H1 (cell line): ENCODE results near the gene SLC9C2. TPM values are rescaled to one million over a fixed set of nuclear protein-coding genes. Genes with fewer than 3 reads are reported as not detected.

Experiments
- CTCF ChIA-PET: fragments of 300-600 bp; sonication (Branson Sonifier 250); formaldehyde crosslinking; loops from one replicate; lab custom pipeline; 2021; ENCODE audit not compliant: partially characterized antibody; lab: Charles Lee
- POLR2A ChIA-PET: fragments of 300-600 bp; sonication (Branson Sonifier 250); formaldehyde crosslinking; loops from one replicate; lab custom pipeline; 2021; ENCODE audit warnings: inconsistent platforms; ENCODE audit not compliant: partially characterized antibody; lab: Charles Lee
- DNase-seq, 2 experiments: peaks; one replicate each; pipeline versions ENCODE4 v3.0.0 to v3.0.0-alpha.2; 2010 to 2022; ENCODE audit warnings: low spot score in 2 of 2, low read depth in 1 of 2, mixed read lengths in 1 of 2
- FAIRE-seq: peaks from 2 replicates; lab custom pipeline; 2011; peaks lifted over from hg19 to GRCh38; lab: Jason Lieb, UNC
- H2AFZ ChIP-seq: 2 replicates; pipeline ENCODE4 v1.8.1; 2012; ENCODE audit warnings: low read length, inconsistent platforms
- H2AK5ac ChIP-seq: 2 replicates; pipeline ENCODE4 v1.6.1; 2013; ENCODE audit warnings: low read depth, low read length
- H2BK120ac ChIP-seq: replicated peaks from 2 replicates; pipeline ENCODE3; 2013; ENCODE audit warnings: low read depth, low read length, inconsistent platforms
- H2BK12ac ChIP-seq: 2 replicates; pipeline ENCODE4 v1.6.1; 2013; ENCODE audit warnings: low read depth, low read length
- H2BK15ac ChIP-seq: 2 replicates; pipeline ENCODE4 v1.6.1; 2013; ENCODE audit warnings: low read length
- H2BK20ac ChIP-seq: 2 replicates; pipeline ENCODE4 v1.6.1; 2013; ENCODE audit warnings: low read length
- H2BK5ac ChIP-seq: 2 replicates; pipeline ENCODE4 v1.6.1; 2013; ENCODE audit warnings: low read depth, low read length
- H3K14ac ChIP-seq: 2 replicates; pipeline ENCODE4 v1.6.1; 2013; ENCODE audit warnings: inconsistent platforms; ENCODE audit not compliant: insufficient read length
- H3K18ac ChIP-seq: 2 replicates; pipeline ENCODE4 v1.6.1; 2013; ENCODE audit warnings: low read length; ENCODE audit errors: extremely low read depth
- H3K23ac ChIP-seq: 2 replicates; pipeline ENCODE4 v1.6.1; 2013; ENCODE audit warnings: inconsistent platforms; ENCODE audit not compliant: insufficient read length
- H3K23me2 ChIP-seq: 2 replicates; pipeline ENCODE4 v1.6.1; 2013; ENCODE audit warnings: low read depth, low read length
- H3K27ac ChIP-seq: 2 replicates; pipeline ENCODE4 v1.6.1; 2011; ENCODE audit warnings: low read depth, low read length, inconsistent platforms
- H3K27me3 ChIP-seq, 4 experiments: replicated peaks in 1 of 4; 1 replicate in 1 of 4; 2 replicates in 3 of 4; pipeline versions ENCODE4 v1.6.1 to v1.8.1; 2011 to 2013; ENCODE audit warnings: low read length in 3 of 4, mild to moderate bottlenecking in 3 of 4, inconsistent platforms in 2 of 4, mixed read lengths in 2 of 4, moderate library complexity in 1 of 4; ENCODE audit not compliant: control insufficient read depth in 3 of 4, insufficient read depth in 3 of 4; ENCODE audit errors: extremely low read depth in 1 of 4
- H3K36me3 ChIP-seq, 4 experiments: 2 replicates each; pipeline versions ENCODE4 v1.6.1 to v1.8.1; 2011 to 2013; ENCODE audit warnings: mild to moderate bottlenecking in 4 of 4, low read length in 3 of 4, moderate library complexity in 2 of 4, control low read depth in 1 of 4, inconsistent platforms in 1 of 4; ENCODE audit not compliant: insufficient read depth in 4 of 4, control insufficient read depth in 2 of 4
- H3K4ac ChIP-seq: replicated peaks from 2 replicates; pipeline ENCODE3; 2013; ENCODE audit warnings: low read length, low read depth, mixed read lengths, inconsistent platforms; ENCODE audit not compliant: insufficient read length
- H3K4me1 ChIP-seq, 4 experiments: replicated peaks in 1 of 4; 1 replicate in 1 of 4; 2 replicates in 3 of 4; pipeline versions ENCODE4 v1.6.1 to v1.8.1; 2011 to 2013; ENCODE audit warnings: low read length in 3 of 4, inconsistent platforms in 2 of 4, mixed read lengths in 1 of 4; ENCODE audit not compliant: insufficient read depth in 4 of 4, control insufficient read depth in 3 of 4
- H3K4me2 ChIP-seq, 2 experiments: 2 replicates each; pipeline versions ENCODE4 v1.6.1 to v1.8.1; 2011 to 2013; ENCODE audit warnings: low read depth in 2 of 2, low read length in 2 of 2, control low read depth in 1 of 2, inconsistent platforms in 1 of 2, mild to moderate bottlenecking in 1 of 2; ENCODE audit not compliant: insufficient read depth in 1 of 2
- H3K4me3 ChIP-seq, 4 experiments: fragments of 200-600, 300-600 bp in 1 of 4; sonication (generic), shearing (Covaris generic), sonication (Bioruptor Twin) in 1 of 4; 2 replicates each; pipeline versions ENCODE4 v1.5.1 to v1.8.1; 2011 to 2016; ENCODE audit warnings: low read length in 4 of 4, low read depth in 3 of 4, control low read depth in 2 of 4, inconsistent platforms in 2 of 4, mild to moderate bottlenecking in 2 of 4, mixed read lengths in 1 of 4, moderate library complexity in 1 of 4; ENCODE audit not compliant: insufficient read depth in 2 of 4; ENCODE audit errors: extremely low read depth in 1 of 4
- H3K56ac ChIP-seq: replicated peaks from 2 replicates; pipeline ENCODE3; 2013; ENCODE audit warnings: low read depth, mild to moderate bottlenecking, mixed read lengths, low read length, inconsistent platforms; ENCODE audit not compliant: insufficient read length
- H3K79me1 ChIP-seq: 2 replicates; pipeline ENCODE4 v1.6.1; 2013; ENCODE audit warnings: low read depth, low read length, control low read depth
- H3K79me2 ChIP-seq, 2 experiments: 2 replicates each; pipeline versions ENCODE4 v1.6.1 to v1.8.1; 2012 to 2013; ENCODE audit warnings: low read length in 2 of 2, mild to moderate bottlenecking in 2 of 2, inconsistent platforms in 1 of 2; ENCODE audit not compliant: insufficient read depth in 2 of 2, control insufficient read depth in 1 of 2
- H3K9ac ChIP-seq, 4 experiments: replicated peaks in 1 of 4; 1 replicate in 1 of 4; 2 replicates in 3 of 4; pipeline versions ENCODE4 v1.6.1 to v1.8.1; 2011 to 2013; ENCODE audit warnings: low read depth in 3 of 4, low read length in 3 of 4, control low read depth in 2 of 4, mild to moderate bottlenecking in 2 of 4, moderate library complexity in 2 of 4, inconsistent platforms in 1 of 4; ENCODE audit errors: extremely low read depth in 1 of 4
- H3K9me3 ChIP-seq, 2 experiments: 2 replicates each; pipeline versions ENCODE4 v1.6.1 to v1.8.1; 2012 to 2013; ENCODE audit warnings: mild to moderate bottlenecking in 2 of 2, moderate library complexity in 2 of 2, control low read depth in 1 of 2, inconsistent platforms in 1 of 2, low read depth in 1 of 2, low read length in 1 of 2, mixed read lengths in 1 of 2; ENCODE audit not compliant: insufficient read depth in 2 of 2
- H4K20me1 ChIP-seq, 2 experiments: replicated peaks in 1 of 2; 2 replicates each; pipeline versions ENCODE3 to v1.8.1; 2011 to 2013; ENCODE audit warnings: inconsistent platforms in 2 of 2, low read length in 2 of 2, mild to moderate bottlenecking in 1 of 2; ENCODE audit not compliant: insufficient read depth in 2 of 2, control insufficient read depth in 1 of 2
- H4K5ac ChIP-seq: 2 replicates; pipeline ENCODE4 v1.6.1; 2013; ENCODE audit warnings: low read length, low read depth, mixed read lengths, inconsistent platforms; ENCODE audit not compliant: insufficient read length
- H4K8ac ChIP-seq: 2 replicates; pipeline ENCODE4 v1.8.0; 2013; ENCODE audit warnings: mild to moderate bottlenecking, moderate library complexity, low read length, inconsistent platforms; ENCODE audit not compliant: insufficient read depth; ENCODE audit errors: extremely low read depth
- H4K91ac ChIP-seq: replicated peaks from 2 replicates; pipeline ENCODE3; 2013; ENCODE audit warnings: low read length, mixed read lengths, inconsistent platforms; ENCODE audit not compliant: insufficient read length
- NANOG ChIP-seq: IDR thresholded peaks from 2 replicates; pipeline ENCODE4 v1.6.1; 2011; ENCODE audit warnings: low read length, low read depth, mild to moderate bottlenecking, inconsistent platforms; ENCODE audit not compliant: insufficient read depth, poor library complexity, severe bottlenecking
- WGBS, 2 experiments: shearing (Covaris generic) in 1 of 2; methylation state at CpG; one replicate each; pipeline versions ENCODE4 v1.1.6 to v1.1.7; 2013 to 2015; ENCODE audit warnings: low lambda C conversion rate in 2 of 2, mixed read lengths in 2 of 2, inconsistent platforms in 1 of 2, low coverage in 1 of 2, missing lambda C conversion rate in 1 of 2; ENCODE audit not compliant: insufficient replicate concordance in 2 of 2, insufficient coverage in 1 of 2, insufficient read length in 1 of 2; ENCODE audit errors: extremely low coverage in 1 of 2, missing lambda C conversion rate in 1 of 2; 5-methylcytosine and 5-hydroxymethylcytosine counted together
- polyA plus RNA-seq, 7 experiments: library from polyadenylated mRNA; depleted of rRNA in 3 of 7; stranded (reverse) in 5 of 7; unstranded in 2 of 7; fragments of >200 nt in 5 of 7; fragments of 200-250 nt in 2 of 7; gene quantifications; 1 replicate in 5 of 7; 2 replicates in 1 of 7; 4 replicates in 1 of 7; pipeline versions ENCODE4 v1.2.1 to v1.2.3, GENCODE V29; 2011 to 2013; ENCODE audit warnings: missing spikeins in 2 of 7, mixed read lengths in 2 of 7
- total RNA-seq: library from RNA; stranded (reverse); fragmentation: NEBNext Ultra II Directional; extraction: Animal tissue kit (Norgen Biotek cat#: 25700); gene quantifications from 2 replicates; pipeline ENCODE4 v1.2.1, GENCODE V29; 2021

Gene SLC9C2
- total and polyA plus RNA-seq, 2 of the 8 experiments (the other 6 are each of a cell fraction or from before 2014, with no cell fraction given), result not detected

GRCh38 chr1:173485401-173485800, 117.5 kb downstream of the SLC9C2 start:
- CTCF ChIA-PET, result interaction anchor here (1.3 to 1.7 kb wide), 3 partner anchors 21 to 54 kb away, joined by 4 to 7 read pairs (median 5); no protein-coding TSS in a partner anchor
- peaks cover 2 to 4% of the 10 kb centered on the region in 2 experiments for H4K20me1 ChIP-seq
- POLR2A ChIA-PET, result interaction anchor here (0.9 to 1.7 kb wide), 7 partner anchors 8 to 200 kb away, joined by 3 to 8 read pairs (median 3); partner anchors contain the start of gene PRDX6

More at GRCh38 chr1:173485401-173485800, 117.5 kb downstream of the SLC9C2 start:
- Histone ChIP-seq H3K56ac (no peak overlapping the region), H3K18ac (no peak overlapping the region), H4K8ac (no peak overlapping the region), H3K27ac (no peak overlapping the region), H3K4me3 (no peak overlapping the region), H2AK5ac (no peak overlapping the region), H3K9ac (no peak overlapping the region), H2BK20ac (no peak overlapping the region), H2AFZ (no peak overlapping the region), H2BK120ac (no peak overlapping the region), H3K79me1 (no peaks in the 10 kb centered on the region), H2BK15ac (no peak overlapping the region), H3K4me2 (no peak overlapping the region), H3K4ac (no peak overlapping the region), H4K91ac (no peak overlapping the region), H3K14ac (no peak overlapping the region), H2BK5ac (no peak overlapping the region), H3K27me3 (no peaks in the 10 kb centered on the region), H3K36me3 (peaks cover 51 to 88% (median 75%) of the 10 kb centered on the region in 4 experiments), H4K5ac (no peak overlapping the region), H3K9me3 (no peaks in the 10 kb centered on the region), H3K23ac (no peak overlapping the region), H3K4me1 (peaks cover 0 to 3% (median 1%) of the 10 kb centered on the region in 4 experiments; a peak in 2 of 7 replicates), H3K79me2 (peaks cover 0 to 28% of the 10 kb centered on the region in 2 experiments; a peak in 2 of 4 replicates), H2BK12ac (no peak overlapping the region), H3K23me2 (no peaks in the 10 kb centered on the region)
- no peak for FAIRE-seq
- TF ChIP-seq NANOG, result no peak
- 92% methylated on average over 7 of the region's 7 CpGs; no CpG with 5 or more reads in 1 of the 2 experiments for WGBS, 2 experiments
- no peak for DNase-seq
